ENCODE measurements around the gene CHRDL2. TPM values are rescaled to one million over a fixed set of nuclear protein-coding genes. Genes with fewer than 3 reads are reported as not detected.

Gene CHRDL2
- total RNA-seq, 1 experiment from 2014 or later = not detected

- Mint-ChIP-seq H3K4me1 (ENCODE audit: low read depth, unreplicated experiment) (peaks cover 9% of the 10 kb centered on the region), H3K27me3 (ENCODE audit: unreplicated experiment) (peaks cover 14% of the 10 kb centered on the region), H3K4me3 (ENCODE audit: low read depth, unreplicated experiment) (no peak overlapping the region), H3K36me3 (ENCODE audit: insufficient read depth, unreplicated experiment) (no peaks in the 10 kb centered on the region), H3K9me3 (ENCODE audit: low read depth, unreplicated experiment) (peaks cover 2% of the 10 kb centered on the region), H3K27ac (ENCODE audit: unreplicated experiment) (no peak overlapping the region)
- intact Hi-C loops (cut with micrococcal nuclease; ENCODE audit: unreplicated experiment) = no loop called here
- TF ChIP-seq, protein P1, sequence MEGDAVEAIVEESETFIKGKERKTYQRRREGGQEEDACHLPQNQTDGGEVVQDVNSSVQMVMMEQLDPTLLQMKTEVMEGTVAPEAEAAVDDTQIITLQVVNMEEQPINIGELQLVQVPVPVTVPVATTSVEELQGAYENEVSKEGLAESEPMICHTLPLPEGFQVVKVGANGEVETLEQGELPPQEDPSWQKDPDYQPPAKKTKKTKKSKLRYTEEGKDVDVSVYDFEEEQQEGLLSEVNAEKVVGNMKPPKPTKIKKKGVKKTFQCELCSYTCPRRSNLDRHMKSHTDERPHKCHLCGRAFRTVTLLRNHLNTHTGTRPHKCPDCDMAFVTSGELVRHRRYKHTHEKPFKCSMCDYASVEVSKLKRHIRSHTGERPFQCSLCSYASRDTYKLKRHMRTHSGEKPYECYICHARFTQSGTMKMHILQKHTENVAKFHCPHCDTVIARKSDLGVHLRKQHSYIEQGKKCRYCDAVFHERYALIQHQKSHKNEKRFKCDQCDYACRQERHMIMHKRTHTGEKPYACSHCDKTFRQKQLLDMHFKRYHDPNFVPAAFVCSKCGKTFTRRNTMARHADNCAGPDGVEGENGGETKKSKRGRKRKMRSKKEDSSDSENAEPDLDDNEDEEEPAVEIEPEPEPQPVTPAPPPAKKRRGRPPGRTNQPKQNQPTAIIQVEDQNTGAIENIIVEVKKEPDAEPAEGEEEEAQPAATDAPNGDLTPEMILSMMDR (IDR thresholded peaks at IDR 0.05; ENCODE audit: unreplicated experiment) = no peak
- no TSS peak for BruUV-seq (replicated peaks)
- no peak for DNase-seq
- CTCF ChIA-PET = interaction anchor here (0.6 kb wide), 1 partner anchor 20 kb away, joined by 5 read pairs; no protein-coding TSS in a partner anchor
Measured at GRCh38 chr11:74678041-74678440, 53.2 kb downstream of the CHRDL2 start.

GRCh38 chr11:74677131-74677530, 54.1 kb downstream of the CHRDL2 start:
- H3K36me3 Mint-ChIP-seq (ENCODE audit: insufficient read depth, unreplicated experiment) = no peaks in the 10 kb centered on the region
- peaks cover 5% of the 10 kb centered on the region for H3K27me3 Mint-ChIP-seq (ENCODE audit: unreplicated experiment)
- CTCF ChIA-PET = interaction anchor here (0.6 kb wide), 1 partner anchor 21 kb away, joined by 5 read pairs; no protein-coding TSS in a partner anchor
- intact Hi-C loops (cut with micrococcal nuclease; ENCODE audit: unreplicated experiment) = no loop called here
- no peak for DNase-seq
- TF ChIP-seq, protein P1 (IDR thresholded peaks at IDR 0.05; ENCODE audit: unreplicated experiment) = no peak
- no peak overlapping the region for H3K4me3 Mint-ChIP-seq (ENCODE audit: low read depth, unreplicated experiment)
- H3K27ac Mint-ChIP-seq (ENCODE audit: unreplicated experiment) = no peak overlapping the region
- no TSS peak for BruUV-seq (replicated peaks)
- H3K4me1 Mint-ChIP-seq (ENCODE audit: low read depth, unreplicated experiment) = peaks cover 14% of the 10 kb centered on the region
- peaks cover 2% of the 10 kb centered on the region for H3K9me3 Mint-ChIP-seq (ENCODE audit: low read depth, unreplicated experiment)

DNA sequence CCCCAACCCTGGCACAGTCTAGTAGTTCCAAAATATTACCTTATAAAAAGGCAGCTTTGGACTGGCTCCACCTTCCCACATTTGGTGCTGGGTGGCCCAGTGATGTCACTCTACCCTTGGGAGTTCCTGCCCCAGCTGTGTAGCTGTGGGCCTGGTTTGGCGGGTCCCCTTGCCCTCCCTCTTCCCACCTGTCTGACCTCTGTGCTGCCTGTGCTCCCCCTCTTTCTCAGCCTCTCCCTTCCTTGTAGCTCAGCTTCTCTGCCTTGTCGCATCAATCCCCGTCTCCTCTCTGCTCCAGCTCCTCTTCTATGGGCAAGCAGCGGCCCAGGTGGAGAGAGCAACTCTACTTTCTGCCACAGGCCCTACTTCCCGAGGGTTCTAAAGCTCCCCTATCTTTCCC, 54.6 kb downstream of the CHRDL2 start:
- CTCF ChIA-PET = no interaction called here
- TF ChIP-seq, protein P1 (IDR thresholded peaks at IDR 0.05; ENCODE audit: unreplicated experiment) = no peak
- Mint-ChIP-seq H3K27ac (ENCODE audit: unreplicated experiment) (no peak overlapping the region), H3K4me3 (ENCODE audit: low read depth, unreplicated experiment) (no peak overlapping the region), H3K4me1 (ENCODE audit: low read depth, unreplicated experiment) (peaks cover 14% of the 10 kb centered on the region), H3K36me3 (ENCODE audit: insufficient read depth, unreplicated experiment) (peaks cover under 1% of the 10 kb centered on the region), H3K27me3 (ENCODE audit: unreplicated experiment) (no peaks in the 10 kb centered on the region), H3K9me3 (ENCODE audit: low read depth, unreplicated experiment) (peaks cover 2% of the 10 kb centered on the region)
- no TSS peak for BruUV-seq (replicated peaks)
- no peak for DNase-seq
- intact Hi-C loops (cut with micrococcal nuclease; ENCODE audit: unreplicated experiment) = no loop called here

- peaks cover 2% of the 10 kb centered on the region for H3K9me3 Mint-ChIP-seq (ENCODE audit: low read depth, unreplicated experiment)
- H3K4me1 Mint-ChIP-seq (ENCODE audit: low read depth, unreplicated experiment) = peaks cover 14% of the 10 kb centered on the region
- CTCF ChIA-PET = no interaction called here
- intact Hi-C loops (cut with micrococcal nuclease; ENCODE audit: unreplicated experiment) = no loop called here
- no TSS peak for BruUV-seq (replicated peaks)
- no peak for DNase-seq
- H3K4me3 Mint-ChIP-seq (ENCODE audit: low read depth, unreplicated experiment) = no peak overlapping the region
- H3K27me3 Mint-ChIP-seq (ENCODE audit: unreplicated experiment) = no peaks in the 10 kb centered on the region
- TF ChIP-seq, protein P1 (IDR thresholded peaks at IDR 0.05; ENCODE audit: unreplicated experiment) = no peak
- H3K36me3 Mint-ChIP-seq (ENCODE audit: insufficient read depth, unreplicated experiment) = peaks cover 5% of the 10 kb centered on the region
- no peak overlapping the region for H3K27ac Mint-ChIP-seq (ENCODE audit: unreplicated experiment)
Measured at GRCh38 chr11:74675761-74676160, 55.5 kb downstream of the CHRDL2 start.
